HK-2 (cell line): Measurements from ENCODE around the gene THOP1.

Experiments
- DNase-seq: peaks from one replicate; pipeline ENCODE4 v3.0.0-alpha.2; 2018; ENCODE audit not compliant: unreplicated experiment

THOP1 gene

DNA sequence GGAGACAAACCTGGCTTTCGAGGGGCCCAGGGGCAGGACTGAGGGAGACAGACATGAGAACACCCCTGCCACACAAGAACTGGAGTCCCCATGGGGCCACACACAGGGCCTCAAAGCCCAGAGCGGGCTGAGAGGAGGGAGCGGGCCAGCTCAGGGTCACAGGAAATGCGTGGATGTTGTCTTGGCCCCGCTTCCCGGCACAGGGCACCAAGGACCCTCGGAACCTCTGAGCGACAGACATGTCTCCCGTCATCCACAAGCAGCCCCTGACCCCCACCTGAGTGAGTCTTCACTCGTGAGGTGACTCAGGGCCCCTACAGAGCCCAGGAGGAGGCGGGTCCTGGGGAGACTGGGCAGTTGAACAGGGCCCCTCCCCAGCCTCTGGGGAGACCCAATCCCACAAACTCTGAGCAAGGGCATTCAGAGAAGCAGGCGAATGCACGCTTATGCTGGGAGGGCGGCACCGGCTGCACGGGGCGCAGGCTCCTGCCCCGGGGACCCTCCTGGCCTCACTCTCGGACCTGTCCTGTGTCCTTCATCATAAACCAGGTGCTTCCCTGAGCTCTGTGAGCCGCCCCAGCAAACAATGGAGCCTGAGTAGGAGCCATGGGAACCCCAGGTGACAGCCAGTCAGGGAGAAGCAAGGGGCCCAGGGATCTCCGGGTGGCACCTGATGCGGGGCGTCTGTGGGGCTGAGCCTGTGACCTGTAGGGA, 22.4 kb upstream of the THOP1 start:
- no peak for DNase-seq

DNA sequence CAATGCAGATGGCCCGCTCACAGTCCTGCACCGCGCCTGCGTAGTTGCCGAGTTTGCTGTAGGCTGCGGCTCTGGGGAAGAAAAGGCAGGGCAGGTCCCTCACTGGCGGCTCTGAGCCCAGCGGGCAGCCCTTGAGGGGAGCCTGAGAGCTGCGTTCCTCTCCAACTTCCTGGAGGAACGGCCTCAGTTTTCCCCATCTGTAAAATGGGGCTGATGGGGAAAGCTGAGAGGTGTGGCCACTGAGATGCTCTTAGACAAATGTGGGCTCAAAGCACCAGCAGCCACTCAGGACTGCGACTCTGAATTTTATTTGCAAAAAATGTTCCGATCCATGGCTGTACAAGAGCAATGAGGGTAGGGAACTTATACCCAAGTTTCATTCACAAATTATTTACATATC, 21.6 kb upstream of the THOP1 start:
- DNase-seq = no peak

DNA sequence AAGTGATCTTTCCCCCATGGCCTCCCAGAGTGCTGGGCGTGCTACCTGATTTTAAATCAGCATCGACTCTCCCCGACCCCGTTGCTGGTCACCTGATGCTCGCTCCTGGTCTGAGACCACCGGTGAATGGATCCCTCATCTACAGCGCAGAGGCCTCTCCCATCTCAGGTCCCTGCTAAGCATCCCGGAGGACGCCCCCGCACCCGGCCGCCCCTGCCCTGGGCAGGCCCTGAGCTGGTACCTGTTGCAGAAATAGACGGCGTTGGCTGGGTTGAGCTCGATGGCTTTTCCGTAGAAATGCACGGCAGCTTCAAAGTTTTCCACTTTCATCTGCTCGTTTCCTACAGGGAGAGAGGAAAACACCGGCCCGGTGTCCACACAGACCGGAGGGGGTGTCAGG, 20.4 kb upstream of the THOP1 start:
- no peak for DNase-seq

DNA sequence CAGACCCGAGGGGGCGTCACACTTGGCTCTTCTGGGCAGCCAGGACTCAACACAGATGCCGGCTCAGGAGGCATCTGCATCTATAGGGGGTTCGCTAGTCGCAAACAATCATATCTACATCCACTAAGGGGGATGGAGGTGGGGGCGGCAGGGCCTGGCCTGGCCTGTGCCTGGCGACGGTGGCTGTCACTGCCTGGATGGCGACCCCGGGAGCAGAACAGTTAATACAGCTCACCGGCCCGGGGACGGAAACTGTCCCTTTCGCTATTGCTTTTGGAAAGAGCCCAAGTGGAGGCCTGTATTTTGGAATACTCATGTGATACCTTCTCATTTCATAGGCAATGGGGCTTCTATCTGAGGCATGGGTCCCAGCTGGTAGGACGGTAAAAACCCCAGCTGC, 19.9 kb upstream of the THOP1 start:
- DNase-seq = no peak

DNA sequence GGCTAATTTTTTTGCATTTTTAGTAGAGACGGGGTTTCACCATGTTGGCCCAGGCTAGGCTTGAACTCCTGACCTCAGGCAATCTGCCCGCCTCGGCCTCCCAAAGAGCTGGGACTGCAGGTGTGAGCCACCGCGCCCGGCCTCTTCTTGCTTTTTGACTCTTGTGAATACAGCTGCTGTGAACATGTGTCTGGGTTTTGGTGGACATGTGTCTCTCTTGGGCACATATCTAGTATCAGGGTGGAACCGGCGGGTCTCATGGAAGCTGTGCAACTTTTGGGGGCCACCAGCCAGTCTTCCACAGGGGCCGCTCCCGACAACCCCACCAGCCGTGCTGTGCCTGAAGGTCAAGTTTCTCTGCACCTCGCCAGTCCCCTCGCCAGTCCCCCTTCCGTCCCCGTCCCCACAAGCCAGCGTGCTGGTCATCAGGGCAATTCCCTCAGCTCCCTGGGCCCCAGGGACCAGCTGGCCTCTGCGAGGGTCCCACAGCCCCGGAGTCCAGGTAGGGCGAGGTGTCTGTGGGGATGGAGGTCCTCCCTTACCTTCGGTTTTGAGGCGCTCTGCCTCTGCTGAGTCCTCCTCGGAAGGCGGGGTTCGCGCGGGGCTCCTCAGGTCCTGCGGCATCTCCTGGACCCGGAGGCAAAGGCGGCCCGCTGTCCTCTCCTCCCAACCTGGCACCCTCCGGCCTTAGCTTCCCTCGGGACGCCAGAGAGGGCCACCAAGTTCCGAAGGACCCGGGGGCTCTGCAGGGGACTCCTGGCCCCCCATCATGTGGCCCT, 18.5 kb upstream of the THOP1 start:
- no peak for DNase-seq

DNA sequence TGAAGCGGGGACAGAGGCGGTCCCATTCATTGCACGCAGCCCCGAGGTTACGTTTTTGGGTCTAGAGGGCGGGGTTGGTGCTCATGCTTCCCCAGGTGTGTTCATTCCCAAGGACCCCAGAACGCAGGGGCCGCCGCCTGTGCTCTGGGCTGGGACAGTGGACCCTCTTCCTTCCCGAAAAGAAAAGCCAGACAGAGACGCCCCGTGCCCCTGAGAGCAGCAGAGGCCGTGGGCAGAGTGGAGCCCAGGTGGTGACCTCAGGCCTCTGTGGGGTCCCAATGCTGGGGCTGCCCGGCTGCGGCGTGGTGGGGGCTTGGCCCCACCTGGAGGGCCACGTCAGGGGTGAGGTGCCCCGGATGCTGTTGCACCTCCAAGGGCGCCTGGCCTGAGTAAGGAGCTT, 17.6 kb upstream of the THOP1 start:
- no peak for DNase-seq

DNA sequence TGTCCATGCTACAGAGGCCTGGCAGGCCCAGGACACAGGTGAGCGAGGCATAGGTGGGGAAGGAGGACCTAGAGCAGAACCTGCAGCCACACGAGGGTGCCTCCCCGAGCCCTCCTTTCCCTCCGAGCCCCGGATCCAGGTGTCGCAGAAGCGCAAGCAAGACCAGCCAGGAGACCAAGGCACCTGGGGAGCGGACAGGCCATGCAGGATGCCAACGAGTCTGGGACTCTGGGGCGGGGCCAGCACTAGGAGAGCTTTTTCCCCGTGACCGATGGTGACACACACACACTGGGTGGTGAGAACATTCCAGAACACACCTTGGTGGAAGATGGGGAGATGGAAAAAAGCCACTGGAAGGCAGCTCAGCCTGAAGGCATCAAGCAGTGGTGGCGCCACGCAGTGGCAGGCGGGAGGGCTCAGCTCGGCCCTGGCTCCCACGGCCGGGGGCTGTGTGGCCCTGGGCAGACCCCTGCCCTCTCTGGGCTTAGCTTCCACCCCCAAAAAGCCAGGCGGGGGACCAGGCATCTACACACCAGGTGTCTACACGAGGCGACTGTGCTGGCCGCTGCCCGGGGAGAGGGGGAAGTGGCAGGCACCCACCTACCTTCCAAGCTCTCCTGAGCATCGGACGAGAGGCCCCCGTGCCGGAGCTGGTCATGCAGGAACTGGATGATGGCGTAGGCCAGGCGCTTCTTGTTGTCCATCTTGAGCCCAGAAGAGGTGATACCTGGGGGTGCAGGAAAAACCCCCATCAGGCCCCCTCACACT, 16.8 kb upstream of the THOP1 start:
- DNase-seq = no peak

DNA sequence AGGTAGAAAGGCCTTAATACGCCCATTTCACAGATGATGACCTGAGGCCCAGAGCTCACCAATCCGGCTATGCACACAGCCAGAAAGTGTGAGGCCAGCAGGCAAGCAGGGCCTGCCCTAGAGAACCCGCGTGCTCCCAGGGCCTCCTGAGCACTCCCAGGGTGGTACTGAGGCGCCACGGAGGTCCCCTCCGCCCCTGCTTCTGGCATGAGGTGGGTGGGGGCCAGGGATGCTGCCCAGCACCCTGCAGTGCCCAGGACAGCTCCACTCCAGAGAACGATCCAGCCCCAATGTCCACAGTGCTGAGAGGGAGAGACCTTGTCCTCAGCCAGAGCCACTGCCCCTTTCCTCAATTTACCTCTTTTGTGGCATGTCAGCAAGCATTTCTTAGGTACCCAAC, 16.1 kb upstream of the THOP1 start:
- no peak for DNase-seq

DNA sequence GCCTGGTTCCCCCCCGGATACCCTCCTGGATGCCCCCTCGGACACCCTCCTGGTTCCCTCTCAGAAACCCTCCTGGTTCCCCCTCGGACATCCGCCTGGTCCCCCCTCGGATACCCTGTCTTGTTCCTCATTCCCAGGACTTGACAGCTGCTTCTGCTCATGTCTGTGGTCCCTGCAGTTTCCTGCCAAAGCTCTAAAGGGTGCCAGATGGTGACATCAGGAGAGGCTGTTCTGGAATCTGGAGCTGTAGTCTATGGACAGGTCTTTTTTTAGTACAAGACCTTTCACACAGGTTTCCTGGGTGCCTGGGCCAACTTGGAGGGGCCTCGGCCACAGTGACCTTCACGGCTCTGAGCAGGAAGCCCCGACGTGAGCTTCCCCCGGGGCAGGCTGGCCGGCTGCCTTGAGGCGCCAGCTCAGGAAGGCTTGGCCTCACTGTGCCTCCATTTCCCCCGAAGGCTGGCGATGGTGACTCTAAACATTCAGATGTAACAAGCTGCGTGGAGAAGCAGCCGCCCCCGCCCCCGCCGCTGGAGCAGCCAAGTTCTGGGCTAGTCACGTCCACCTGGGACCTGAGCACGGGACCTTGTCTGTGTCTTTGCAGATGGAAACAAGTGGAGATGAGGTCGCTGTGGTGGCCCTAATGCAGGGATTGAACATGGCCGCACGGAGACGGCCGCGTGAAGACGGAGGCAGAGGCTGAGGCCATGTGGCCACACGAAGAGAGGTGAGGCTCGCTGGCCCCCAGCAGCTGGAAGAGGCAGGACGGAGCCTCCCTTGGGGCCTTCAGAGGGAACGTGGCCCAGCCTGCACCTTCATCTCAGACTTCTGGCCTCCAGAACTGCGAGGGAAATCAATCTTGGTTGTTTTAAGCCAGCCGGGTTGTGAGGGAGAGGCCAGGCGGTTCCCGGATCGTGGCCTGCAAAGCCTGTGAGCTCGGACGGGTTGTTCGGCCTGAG, 15.0 kb upstream of the THOP1 start:
- DNase-seq = no peak

DNA sequence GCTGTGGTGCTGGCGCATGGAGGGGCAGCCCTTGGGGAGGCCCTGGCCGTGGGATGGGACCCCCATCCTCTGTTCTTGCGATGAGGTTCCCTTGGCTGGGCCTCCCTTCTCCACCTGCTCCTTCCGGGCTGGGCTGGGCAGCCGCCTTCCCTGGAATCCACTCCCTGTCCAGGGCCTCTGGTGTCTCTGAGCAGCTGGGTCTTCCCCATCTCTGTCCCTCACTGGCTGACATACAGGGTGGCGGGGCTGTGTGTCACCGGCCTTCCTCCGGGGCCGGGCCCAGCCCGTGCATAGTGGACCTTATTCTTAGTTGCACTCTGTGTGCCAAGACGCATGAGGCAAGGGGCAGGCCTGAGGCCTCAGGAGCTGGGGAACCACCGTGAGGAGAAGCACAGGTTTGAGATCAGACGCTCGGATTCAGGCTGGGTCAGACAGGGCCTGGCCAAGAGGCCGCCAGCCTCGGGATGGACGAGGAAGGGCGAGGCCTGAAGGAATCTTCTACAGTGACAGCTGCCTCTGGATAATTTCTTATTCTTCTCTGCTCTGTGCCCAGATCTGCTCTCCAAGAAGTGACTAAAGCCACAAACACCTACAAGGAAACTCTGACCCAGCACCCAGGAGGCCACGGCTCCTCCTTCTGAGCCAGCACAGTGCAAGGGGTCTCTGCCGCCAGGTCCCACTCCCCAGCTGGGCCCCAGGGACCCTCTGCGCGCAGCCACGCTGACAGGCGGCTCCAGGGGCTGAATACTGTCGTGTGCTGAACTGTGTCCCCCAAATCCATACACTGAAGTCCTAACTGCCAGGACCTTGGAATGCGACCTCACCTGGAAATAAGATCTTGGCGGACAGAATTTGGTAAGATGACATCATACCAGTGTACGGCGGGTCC, 13.3 kb upstream of the THOP1 start:
- no peak for DNase-seq

DNA sequence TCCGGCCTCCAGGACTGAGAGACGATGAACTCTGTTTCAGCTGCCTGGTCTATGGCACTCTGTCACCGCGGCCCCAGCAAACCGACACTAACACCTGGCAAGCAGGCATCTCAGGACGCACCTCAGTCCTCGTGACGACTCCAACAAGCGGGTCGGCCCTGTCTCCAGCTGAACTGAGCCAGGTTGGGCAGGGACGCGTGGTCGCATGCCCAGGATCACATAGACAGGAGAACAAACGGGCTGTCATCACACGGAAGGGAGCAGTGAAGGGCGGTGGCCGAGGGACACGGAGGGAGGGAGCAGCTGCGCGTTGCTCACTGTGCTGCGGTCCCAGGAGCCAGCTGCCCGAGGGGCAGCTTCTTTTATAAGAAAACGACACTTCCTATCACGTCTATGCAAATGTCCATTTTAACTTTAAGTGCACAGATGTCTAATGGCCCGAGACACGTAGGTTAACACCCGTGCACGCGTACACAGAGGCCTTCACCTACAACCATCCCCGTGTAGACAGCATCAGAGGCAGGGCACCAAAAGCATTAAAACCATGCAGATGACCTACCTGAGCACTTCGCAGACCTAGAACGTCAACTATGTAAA, 11.1 kb upstream of the THOP1 start:
- no peak for DNase-seq

DNA sequence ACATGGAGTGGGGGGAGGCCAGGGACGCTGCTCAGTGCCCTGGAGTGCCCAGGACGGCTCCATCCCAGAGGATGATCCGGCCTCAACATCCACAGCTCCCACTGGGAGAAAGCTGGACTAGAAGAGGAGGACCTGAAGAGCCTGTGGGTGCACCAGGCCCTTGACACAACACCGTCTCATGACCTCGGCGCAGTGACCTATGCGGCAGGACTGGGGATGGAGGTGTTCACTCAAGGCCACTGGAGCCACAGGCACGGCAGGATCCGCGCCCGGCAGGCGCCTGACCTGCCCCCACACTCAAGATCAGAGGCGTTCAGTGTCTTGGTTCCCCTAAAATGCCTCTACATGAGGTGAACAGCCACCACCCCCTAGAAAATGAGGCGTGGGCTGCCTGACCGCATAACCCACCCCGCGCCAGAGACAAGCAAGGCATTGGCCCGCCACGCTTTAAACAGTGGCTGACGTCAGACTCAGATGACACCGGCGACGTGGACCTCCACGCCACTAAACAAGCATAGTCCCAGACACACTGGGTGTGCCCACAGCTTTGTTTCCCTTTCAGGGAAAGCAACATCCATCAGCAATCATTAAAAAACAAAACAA, 10.2 kb upstream of the THOP1 start:
- no peak for DNase-seq

DNA sequence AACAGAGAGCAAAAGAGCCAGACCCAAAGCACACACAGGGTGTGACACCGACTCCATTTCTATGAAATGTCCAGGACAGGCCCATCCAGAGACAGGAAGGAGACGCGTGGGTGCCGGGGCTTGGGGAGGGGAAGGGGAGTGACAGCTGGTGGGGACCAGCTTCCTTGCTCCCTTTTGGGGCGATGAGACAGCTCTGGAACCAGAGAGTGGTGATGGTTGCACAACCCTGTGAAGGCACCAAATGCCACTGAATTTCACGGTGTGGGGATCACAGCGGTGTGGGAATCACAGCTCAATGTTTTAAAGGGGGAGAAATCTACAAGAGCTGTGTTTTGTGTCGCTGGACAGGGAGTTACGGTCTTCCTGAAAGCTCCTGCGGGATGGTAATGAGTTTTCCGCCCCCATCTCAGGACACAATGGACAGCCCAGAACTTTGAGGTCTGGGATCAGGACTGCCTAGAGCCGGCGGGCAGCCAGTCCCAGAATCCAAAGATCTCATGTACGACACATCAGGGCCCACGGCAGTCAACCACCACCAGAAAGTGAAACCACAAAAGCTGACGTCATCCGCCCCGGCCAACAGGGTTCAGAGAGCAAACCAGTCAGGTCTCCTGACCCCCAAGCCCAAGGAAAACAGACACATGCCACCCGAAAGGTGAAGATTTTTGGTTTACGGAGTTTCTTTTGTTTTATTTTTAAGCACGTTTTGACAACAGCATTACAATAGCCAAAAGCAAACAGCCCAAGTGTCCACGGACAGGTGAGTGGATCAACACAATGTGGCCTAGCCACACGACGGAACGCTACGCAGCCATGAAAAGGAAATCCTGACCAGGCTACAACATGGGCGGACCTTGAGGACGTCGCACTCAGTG, 9.5 kb upstream of the THOP1 start:
- peak; percentile 58 for DNase-seq

DNA sequence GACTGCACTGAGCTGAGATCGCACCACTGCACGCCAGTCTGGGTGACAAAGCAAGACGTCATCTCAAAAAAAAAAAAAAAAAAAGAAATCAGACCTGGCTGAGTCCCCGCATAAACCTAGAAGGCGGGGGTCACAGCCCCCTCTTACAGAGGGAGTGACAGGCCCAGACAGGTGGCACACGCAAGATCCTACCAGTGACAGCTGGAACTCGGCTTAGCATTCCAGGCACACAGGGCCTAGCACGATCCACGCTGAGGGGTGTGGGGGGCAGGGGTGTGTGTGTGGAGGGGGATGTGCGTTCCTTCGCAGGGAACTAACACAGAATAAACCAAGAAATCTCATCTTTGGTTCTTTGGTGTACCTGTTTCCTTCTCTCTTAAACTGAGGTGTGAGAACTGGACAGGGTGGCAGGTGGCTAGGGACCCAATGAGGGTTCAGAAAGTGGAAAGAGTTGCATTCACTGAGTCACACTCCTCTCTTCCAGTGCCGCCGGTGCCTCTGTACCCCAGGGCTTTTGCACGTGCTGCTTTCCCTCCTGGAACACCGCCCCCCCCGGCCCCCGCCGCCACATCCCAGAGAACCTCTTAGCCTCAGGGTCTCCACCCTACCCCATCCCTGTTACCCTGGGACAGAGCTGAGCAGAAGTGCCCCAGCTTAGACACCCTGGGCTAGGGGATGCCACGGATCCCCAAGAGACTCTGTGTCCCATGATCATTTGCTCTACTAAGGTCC, 7.2 kb upstream of the THOP1 start:
- no peak for DNase-seq

DNA sequence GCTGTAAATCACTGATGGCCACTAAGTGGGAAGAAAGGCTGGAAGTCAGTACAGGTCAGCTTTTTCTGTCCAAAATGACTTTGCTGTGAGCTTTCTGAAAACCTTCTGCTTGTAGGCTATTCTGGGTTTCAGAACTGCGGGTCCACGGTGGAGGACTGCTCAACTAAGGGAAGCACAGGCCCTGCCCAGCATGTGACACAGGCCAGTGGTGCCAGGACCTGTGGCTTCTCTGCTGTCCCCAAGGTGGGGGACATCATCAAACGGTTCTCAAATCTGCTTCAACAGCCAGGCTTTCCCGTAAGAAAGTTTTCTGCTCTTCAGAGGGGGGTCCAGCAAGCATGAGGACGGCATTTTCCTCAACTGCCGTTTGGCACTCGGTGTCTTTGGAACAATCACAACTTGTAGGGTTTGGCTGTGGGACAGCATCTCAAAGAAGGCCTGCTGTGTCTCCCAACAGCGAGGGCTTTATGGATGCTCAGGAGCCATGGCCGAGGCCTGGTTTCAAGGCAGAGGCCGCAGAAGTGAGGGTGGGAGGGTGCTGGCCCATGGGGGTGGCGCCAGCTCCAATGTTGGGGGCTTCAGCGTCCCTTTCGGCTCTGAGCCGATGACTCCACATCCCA, 6.1 kb upstream of the THOP1 start:
- DNase-seq = no peak

DNA sequence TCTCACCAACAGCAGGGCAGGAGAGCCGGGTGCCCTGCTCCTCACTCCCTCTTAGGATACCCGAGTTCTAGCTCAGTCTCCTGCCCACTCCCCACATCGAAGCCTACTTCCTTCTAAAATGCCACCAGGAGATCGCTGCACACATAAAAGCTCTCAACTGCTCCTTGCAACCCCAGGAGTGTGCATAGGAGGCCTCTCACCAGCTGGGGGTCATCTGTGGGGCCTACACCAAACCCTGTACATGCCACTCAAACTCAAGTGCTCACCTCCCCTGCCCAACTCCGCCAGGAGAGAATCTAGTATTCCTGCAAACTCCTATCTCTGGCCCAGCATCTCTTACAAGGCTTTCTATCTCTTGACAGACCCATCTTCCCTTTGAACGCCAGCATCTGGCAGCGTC, 5.0 kb upstream of the THOP1 start:
- DNase-seq = no peak

DNA sequence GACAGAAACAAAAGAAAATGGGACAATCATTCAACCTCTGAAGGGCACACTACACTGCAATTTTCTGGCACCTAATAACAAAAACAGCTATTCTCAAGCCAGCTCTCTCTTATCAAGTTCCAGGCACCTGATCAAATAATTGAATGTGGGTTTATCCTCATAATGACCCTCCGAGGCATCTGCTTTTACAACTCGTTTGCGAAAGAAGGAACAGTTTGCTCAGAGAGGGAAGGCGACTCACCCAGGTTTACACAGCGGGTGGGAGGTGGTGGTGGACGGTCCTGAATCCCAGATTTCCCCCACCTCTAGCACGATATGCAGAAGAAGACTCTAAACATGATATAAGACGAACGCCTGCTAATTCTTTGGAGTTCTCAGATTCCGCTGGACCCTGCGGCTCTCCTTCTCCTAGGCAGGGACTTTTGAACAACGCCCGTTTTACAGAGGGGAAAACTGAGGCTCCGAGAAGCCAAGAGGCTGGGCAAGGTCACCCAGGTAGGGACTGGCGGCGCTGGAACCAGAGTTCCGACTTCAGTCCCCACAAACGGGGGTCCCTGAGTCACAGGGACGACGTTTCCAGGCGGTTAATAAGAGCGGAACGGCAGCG, 2.9 kb upstream of the THOP1 start:
- DNase-seq = no peak
